Activated naive CD8-positive, alpha-beta T cell (primary cell): ENCODE results near the gene FAM151A.

Experiments
- H3K27ac Mint-ChIP-seq: one replicate; pipeline ENCODE4 v1.8.0; 2021; ENCODE audit warnings: mixed read lengths
- H3K27me3 Mint-ChIP-seq: one replicate; pipeline ENCODE4 v1.8.0; 2021; ENCODE audit warnings: mixed read lengths
- H3K36me3 Mint-ChIP-seq: one replicate; pipeline ENCODE4 v1.8.0; 2021; ENCODE audit warnings: mixed read lengths
- H3K4me1 Mint-ChIP-seq: one replicate; pipeline ENCODE4 v1.8.0; 2021; ENCODE audit warnings: low read depth, mixed read lengths
- H3K4me3 Mint-ChIP-seq: one replicate; pipeline ENCODE4 v1.8.0; 2021; ENCODE audit warnings: mild to moderate bottlenecking, mixed read lengths
- H3K9me3 Mint-ChIP-seq: one replicate; pipeline ENCODE4 v1.8.0; 2021; ENCODE audit warnings: low read depth, mixed read lengths

The FAM151A gene

GRCh38 chr1:54610601-54611580 is 12.4 kb downstream of the FAM151A start:
- Mint-ChIP-seq H3K4me3 (no peak overlapping the region), H3K27ac (no peak overlapping the region), H3K9me3 (no peaks in the 10 kb centered on the region), H3K27me3 (no peaks in the 10 kb centered on the region), H3K4me1 (no peaks in the 10 kb centered on the region), H3K36me3 (no peaks in the 10 kb centered on the region)

DNA sequence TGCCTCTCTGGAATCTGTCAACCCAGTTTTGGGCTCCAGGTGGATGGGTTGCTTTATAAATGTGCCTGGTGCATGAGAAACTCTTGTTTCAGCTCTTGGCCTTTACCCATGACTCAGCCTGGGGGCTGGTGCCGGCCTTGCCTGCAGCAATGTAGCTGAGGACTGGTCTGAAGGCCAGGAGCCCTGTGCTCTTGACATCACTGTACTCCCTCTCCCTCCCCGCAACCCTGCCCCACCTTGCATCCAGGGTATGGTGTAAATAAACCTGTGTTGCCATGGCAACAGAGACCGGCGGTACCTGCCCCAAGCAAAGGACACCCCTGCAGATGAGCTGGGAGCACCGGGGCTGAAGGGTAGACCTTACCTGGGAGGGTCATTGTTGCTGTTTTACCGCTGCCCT is 13.3 kb downstream of the FAM151A start:
- Mint-ChIP-seq H3K9me3 (no peaks in the 10 kb centered on the region), H3K4me3 (no peak overlapping the region), H3K27me3 (no peaks in the 10 kb centered on the region), H3K36me3 (no peaks in the 10 kb centered on the region), H3K4me1 (peaks cover 2% of the 10 kb centered on the region), H3K27ac (no peak overlapping the region)

- peaks cover 8% of the 10 kb centered on the region for H3K4me1 Mint-ChIP-seq
- H3K9me3 Mint-ChIP-seq = no peaks in the 10 kb centered on the region
- no peak overlapping the region for H3K4me3 Mint-ChIP-seq
- no peak overlapping the region for H3K27ac Mint-ChIP-seq
- no peaks in the 10 kb centered on the region for H3K27me3 Mint-ChIP-seq
- no peaks in the 10 kb centered on the region for H3K36me3 Mint-ChIP-seq
Observed at GRCh38 chr1:54609301-54609921, 13.9 kb downstream of the FAM151A start.

GRCh38 chr1:54608566-54609230 is 14.6 kb downstream of the FAM151A start:
- H3K4me1 Mint-ChIP-seq = peaks cover 12% of the 10 kb centered on the region
- no peak overlapping the region for H3K27ac Mint-ChIP-seq
- no peaks in the 10 kb centered on the region for H3K36me3 Mint-ChIP-seq
- no peaks in the 10 kb centered on the region for H3K9me3 Mint-ChIP-seq
- H3K4me3 Mint-ChIP-seq = no peak overlapping the region
- no peaks in the 10 kb centered on the region for H3K27me3 Mint-ChIP-seq

GRCh38 chr1:54607821-54608565 is 15.3 kb downstream of the FAM151A start:
- Mint-ChIP-seq H3K27me3 (no peaks in the 10 kb centered on the region), H3K4me1 (peaks cover 12% of the 10 kb centered on the region), H3K9me3 (no peaks in the 10 kb centered on the region), H3K36me3 (no peaks in the 10 kb centered on the region), H3K4me3 (no peak overlapping the region), H3K27ac (no peak overlapping the region)

GRCh38 chr1:54606990-54607325 is 16.4 kb downstream of the FAM151A start:
- H3K27ac Mint-ChIP-seq = no peak overlapping the region
- no peaks in the 10 kb centered on the region for H3K9me3 Mint-ChIP-seq
- H3K36me3 Mint-ChIP-seq = no peaks in the 10 kb centered on the region
- H3K4me3 Mint-ChIP-seq = no peak overlapping the region
- H3K27me3 Mint-ChIP-seq = no peaks in the 10 kb centered on the region
- peaks cover 12% of the 10 kb centered on the region for H3K4me1 Mint-ChIP-seq

GRCh38 chr1:54606096-54606989 is 17.0 kb downstream of the FAM151A start:
- Mint-ChIP-seq H3K36me3 (no peaks in the 10 kb centered on the region), H3K27me3 (no peaks in the 10 kb centered on the region), H3K4me3 (no peak overlapping the region), H3K4me1 (peaks cover 12% of the 10 kb centered on the region), H3K9me3 (no peaks in the 10 kb centered on the region), H3K27ac (no peak overlapping the region)

DNA sequence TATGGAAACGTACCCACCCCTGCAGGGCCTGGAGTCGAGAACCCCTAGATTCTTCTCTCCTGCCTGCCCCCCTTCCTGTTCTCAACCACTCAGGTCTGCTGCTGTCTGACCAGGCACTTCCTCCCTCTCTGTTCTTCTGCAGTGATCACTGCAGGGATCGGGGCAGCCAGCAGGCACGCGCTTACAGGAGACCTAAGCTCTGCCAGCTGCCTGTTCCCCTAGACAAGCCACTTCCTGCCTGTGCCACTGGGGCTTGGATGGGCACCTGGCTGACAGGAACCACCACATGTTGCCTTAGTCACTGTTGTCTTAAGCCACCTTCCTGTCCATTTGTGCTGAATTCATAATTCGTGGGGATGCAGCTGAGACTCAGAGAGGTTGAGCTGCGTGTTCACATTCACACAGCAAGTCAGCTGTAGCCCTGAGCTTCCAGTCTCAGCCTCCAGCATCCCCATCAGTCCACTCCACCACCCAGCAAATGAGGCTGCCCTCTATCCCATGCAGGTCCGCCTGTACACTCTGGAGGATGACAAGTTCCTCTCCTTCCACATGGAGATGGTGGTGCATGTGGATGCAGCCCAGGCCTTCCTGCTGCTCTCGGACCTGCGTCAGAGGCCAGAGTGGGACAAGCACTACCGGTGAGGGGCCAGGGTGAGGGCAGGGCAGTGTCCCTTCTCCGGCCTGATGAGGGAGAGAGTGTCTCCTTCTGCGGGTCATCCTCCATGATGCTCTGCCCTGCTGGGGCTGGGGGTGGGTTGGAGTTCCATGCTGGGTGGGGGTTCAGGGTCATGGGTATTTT is 18.6 kb downstream of the FAM151A start:
- H3K4me1 Mint-ChIP-seq = peaks cover 12% of the 10 kb centered on the region
- H3K36me3 Mint-ChIP-seq = no peaks in the 10 kb centered on the region
- H3K27ac Mint-ChIP-seq = peak overlapping the region; percentile 89
- H3K9me3 Mint-ChIP-seq = no peaks in the 10 kb centered on the region
- peak overlapping the region; percentile 33 for H3K4me3 Mint-ChIP-seq
- H3K27me3 Mint-ChIP-seq = no peaks in the 10 kb centered on the region

GRCh38 chr1:54604051-54604450 is 19.3 kb downstream of the FAM151A start:
- Mint-ChIP-seq H3K4me3 (no peak overlapping the region), H3K27ac (peak overlapping the region; percentile 89), H3K4me1 (peaks cover 12% of the 10 kb centered on the region), H3K9me3 (no peaks in the 10 kb centered on the region), H3K36me3 (no peaks in the 10 kb centered on the region), H3K27me3 (no peaks in the 10 kb centered on the region)

DNA sequence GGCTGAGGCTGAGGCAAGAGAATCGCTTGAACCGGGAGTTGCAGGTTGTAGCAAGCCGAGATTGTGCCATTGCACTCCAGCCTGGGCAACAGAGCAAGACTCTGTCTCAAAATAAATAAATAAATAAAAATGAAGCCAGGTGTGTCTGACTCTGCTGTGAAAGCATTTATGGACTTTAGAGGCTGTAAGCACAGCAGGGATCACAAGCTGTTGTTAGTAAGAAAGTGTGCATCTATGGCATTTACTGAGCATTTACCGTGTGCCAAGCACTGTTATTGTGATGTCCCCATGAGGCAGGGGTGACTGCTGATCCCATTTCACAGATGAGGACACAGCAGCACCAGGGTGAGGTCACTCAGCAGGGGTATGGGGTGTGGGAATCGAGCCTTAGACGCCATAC is 20.1 kb downstream of the FAM151A start:
- Mint-ChIP-seq H3K9me3 (no peaks in the 10 kb centered on the region), H3K36me3 (no peaks in the 10 kb centered on the region), H3K4me3 (no peak overlapping the region), H3K27ac (no peak overlapping the region), H3K4me1 (peaks cover 12% of the 10 kb centered on the region), H3K27me3 (no peaks in the 10 kb centered on the region)

DNA sequence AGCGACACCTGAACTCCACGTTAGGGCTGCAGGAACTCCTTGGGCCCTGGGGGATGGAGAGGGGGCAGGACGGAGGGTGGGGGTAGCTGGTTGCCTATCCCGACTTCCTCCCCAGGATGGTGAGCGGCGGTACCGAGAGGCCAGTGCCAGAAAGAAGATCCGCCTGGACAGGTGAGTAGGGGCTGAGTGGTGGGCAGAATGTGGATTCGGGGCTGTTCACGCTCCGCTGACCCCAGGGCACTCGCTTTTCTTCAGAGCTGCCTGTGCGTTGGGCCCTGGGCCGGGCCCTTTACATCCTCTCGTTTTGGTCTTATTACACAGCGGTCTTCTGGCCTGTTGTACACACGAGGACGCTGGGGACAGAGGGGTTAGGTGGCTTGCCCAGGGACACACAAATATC is 20.8 kb downstream of the FAM151A start:
- Mint-ChIP-seq H3K9me3 (no peaks in the 10 kb centered on the region), H3K27me3 (no peaks in the 10 kb centered on the region), H3K4me3 (no peak overlapping the region), H3K27ac (no peak overlapping the region), H3K36me3 (no peaks in the 10 kb centered on the region), H3K4me1 (peaks cover 12% of the 10 kb centered on the region)

DNA sequence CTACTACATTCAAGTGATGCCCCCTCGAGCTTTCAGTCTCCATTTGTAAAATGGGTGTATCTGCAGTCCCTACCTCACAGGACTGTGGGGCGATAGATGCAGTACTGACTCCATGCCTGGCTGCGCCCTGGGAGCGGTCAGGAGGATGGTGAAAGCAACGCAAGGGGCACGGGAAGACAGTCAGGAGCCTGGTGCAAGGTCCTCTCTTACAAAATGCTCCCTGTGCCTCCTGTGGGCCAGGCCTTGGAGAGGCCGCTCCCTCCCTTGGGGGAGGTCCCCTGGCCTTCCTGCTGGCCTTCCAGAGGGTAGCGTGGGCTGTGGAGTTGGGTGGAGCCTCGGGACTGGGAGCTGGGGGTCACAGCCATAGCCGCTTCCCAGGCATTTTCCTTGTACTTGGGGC is 21.6 kb downstream of the FAM151A start:
- no peak overlapping the region for H3K4me3 Mint-ChIP-seq
- no peaks in the 10 kb centered on the region for H3K9me3 Mint-ChIP-seq
- H3K27me3 Mint-ChIP-seq = no peaks in the 10 kb centered on the region
- peaks cover 12% of the 10 kb centered on the region for H3K4me1 Mint-ChIP-seq
- H3K36me3 Mint-ChIP-seq = no peaks in the 10 kb centered on the region
- H3K27ac Mint-ChIP-seq = no peak overlapping the region

- Mint-ChIP-seq H3K36me3 (no peaks in the 10 kb centered on the region), H3K27me3 (no peaks in the 10 kb centered on the region), H3K4me1 (peaks cover 12% of the 10 kb centered on the region), H3K27ac (no peak overlapping the region), H3K9me3 (no peaks in the 10 kb centered on the region), H3K4me3 (no peak overlapping the region)
Observed at GRCh38 chr1:54600947-54601721, 22.2 kb downstream of the FAM151A start.
